ENCODE data around the gene ECE2.
A peak's percentile ranks its signal among the peaks of the same experiment; 100 is the strongest.

The ECE2 gene

DNA sequence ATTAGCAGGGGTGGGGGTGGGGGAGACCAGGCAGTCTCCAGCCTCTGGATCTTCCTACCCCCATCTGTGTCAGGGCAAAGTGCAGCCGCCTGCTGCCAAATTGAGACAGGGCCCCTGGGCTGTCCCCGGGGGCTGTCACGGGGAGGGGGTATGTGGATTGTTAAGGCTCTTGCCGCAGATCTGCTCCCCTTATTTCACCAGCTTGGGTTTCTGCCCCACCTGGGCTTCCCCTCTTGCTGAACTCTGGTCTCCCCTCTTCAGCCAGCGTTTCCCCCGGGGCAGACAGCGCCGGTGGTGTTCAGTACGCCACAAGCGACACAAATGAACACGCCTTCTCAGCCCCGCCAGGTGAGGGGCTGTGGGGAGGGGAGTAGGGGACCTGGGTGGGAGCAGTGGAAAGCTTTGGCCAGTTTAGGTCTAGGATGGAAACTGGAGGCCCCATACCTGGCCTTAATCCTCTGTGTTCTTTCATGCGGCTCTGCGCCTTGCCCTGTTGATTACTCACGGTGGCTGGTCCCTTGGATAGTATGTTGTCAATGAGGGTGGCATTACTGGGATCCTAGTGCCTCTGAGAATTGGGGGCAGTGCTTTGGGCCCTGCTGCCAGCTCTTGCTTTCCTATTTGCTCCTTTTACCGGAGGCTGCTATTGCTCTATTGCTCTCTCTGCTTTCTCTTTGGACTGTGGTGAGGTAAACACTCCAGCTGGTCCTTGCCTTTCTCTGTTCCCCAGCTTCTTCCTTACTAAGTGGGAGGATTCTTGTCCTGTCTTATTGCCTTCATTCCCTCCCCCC lies 40.2 kb downstream of the ECE2 start:
- no peak for DNase-seq

GRCh38 chr3:184316792-184317191 lies 41.0 kb downstream of the ECE2 start:
- DNase-seq = no peak

DNA sequence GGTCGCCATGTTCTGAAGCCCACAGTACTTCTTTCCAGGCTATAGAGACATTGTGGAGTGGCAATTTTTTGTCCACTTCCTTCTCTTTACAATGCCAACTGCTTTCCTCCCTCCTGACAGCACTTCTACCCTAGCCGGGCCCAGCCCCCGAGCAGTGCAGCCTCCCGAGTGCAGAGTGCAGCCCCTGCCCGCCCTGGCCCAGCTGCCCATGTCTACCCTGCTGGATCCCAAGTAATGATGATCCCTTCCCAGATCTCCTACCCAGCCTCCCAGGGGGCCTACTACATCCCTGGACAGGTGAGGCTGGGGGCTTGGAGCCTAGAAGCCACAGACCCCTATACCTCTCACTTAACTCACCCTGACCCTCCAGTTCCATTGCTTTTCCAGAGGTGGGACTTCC lies 41.4 kb downstream of the ECE2 start:
- no peak for DNase-seq

- DNase-seq = peak; percentile 47
These were observed 44.3 kb downstream of the ECE2 start for GRCh38 chr3:184320104-184320445.

GRCh38 chr3:184321666-184322065 lies 45.8 kb downstream of the ECE2 start:
- DNase-seq = no peak

DNA sequence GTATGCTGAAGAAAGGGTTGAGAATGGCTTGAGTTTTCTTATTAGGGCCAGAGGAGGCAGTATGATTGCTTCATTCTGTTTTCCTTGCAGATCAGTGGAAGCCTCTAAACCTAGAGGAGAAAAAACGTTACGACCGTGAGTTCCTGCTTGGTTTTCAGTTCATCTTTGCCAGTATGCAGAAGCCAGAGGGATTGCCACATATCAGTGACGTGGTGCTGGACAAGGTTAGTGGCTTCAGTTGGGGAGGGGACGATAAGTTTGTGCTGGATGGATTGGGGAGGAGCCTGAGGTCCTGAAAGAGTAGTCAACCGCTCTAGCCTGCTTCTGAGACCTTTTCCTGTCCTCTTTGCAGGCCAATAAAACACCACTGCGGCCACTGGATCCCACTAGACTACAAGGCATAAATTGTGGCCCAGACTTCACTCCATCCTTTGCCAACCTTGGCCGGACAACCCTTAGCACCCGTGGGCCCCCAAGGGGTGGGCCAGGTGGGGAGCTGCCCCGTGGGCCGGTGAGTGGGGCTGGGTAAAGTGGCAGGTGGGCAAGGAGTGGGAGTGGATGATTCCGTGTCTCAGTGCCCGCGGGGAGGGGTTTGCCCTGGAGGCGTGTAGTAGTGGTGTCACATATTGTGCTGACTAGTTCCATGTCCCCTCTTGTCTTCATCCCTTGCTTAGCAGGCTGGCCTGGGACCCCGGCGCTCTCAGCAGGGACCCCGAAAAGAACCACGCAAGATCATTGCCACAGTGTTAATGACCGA lies 47.1 kb downstream of the ECE2 start:
- DNase-seq = no peak

DNA sequence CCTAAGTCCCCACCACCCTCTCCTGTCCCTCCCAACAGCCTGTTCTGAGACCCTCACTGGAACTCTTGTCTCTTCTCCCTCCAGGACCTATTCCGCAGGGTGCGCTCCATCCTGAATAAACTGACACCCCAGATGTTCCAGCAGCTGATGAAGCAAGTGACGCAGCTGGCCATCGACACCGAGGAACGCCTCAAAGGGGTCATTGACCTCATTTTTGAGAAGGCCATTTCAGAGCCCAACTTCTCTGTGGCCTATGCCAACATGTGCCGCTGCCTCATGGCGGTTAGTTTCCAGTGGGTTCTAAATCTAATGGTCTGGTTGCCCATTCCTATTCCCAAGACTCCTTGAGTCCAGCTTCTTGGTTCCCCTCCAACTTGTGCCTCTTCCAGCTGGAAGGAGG lies 47.9 kb downstream of the ECE2 start:
- DNase-seq = no peak

GRCh38 chr3:184325269-184325668 lies 49.4 kb downstream of the ECE2 start:
- DNase-seq = no peak

GRCh38 chr3:184325715-184326369 lies 50.0 kb downstream of the ECE2 start:
- DNase-seq = no peak

DNA sequence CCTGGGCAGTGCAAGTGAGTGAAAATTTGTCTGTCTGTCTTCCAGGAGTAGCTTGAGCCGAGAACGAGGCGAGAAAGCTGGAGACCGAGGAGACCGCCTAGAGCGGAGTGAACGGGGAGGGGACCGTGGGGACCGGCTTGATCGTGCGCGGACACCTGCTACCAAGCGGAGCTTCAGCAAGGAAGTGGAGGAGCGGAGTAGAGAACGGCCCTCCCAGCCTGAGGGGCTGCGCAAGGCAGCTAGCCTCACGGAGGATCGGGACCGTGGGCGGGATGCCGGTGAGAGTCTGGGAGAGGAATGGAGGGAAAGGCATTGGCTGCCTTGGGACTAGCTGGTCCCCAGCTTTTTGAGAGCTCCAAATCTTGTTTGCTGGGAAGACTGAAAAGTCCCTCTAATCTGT lies 51.3 kb downstream of the ECE2 start:
- DNase-seq = no peak

DNA sequence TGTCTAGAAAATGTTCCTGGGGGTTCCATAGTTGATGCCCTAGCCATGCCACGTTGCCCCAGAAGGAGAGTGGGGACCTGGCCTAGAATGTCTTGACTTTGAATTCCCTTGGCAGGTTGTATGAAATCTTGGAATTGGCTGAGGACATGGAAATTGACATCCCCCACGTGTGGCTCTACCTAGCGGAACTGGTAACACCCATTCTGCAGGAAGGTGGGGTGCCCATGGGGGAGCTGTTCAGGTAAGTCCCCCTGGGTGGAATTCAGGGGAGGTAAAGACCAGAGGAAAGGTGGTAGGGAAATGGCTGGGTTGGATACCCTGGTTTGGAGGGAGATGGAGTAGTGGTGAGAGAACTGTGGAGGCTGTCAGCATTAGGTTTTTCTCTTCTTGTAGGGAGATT lies 52.7 kb downstream of the ECE2 start:
- no peak for DNase-seq

GRCh38 chr3:184332370-184333090 lies 56.7 kb downstream of the ECE2 start:
- no peak for DNase-seq

DNA sequence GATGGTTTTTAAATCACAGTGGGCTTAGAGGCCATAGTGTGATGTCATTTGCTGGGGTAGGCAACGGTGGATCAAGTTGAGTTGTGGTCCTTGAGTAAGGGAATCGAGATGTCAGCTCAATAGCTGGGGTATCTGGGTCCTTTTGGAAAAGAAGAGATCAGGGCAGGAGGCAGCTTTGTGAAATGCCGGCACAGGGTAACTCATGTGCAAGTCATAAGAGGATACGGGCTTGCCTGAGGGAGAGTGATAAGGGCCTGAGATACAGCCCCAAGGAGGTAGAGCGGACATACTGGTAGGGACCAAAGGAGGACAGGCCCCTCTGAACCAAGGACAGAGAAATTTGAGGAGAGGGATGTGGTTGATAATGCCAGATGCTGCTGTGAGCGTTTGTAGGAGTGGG lies 57.4 kb downstream of the ECE2 start:
- no peak for DNase-seq

DNA sequence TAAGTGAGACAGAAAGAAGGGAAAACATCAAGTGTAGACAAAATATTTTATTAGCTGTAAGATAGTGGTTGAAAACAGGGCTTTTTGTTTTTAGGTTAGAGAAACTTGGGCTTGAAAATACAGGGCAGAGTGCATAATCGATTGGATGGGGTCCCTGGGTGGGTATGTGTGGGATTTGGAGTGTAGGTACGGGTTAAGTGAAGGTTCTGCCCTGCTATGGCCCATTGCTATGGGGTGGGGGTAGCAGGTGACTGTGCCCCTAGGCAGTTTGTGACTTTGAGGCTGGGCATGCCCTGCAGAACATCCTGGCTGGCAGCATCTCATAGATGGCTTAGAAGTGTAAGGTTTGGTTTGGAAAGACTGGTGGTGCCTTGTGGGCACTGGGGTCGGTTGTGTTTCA lies 57.9 kb downstream of the ECE2 start:
- no peak for DNase-seq

- no peak for DNase-seq
These were observed 58.8 kb downstream of the ECE2 start for GRCh38 chr3:184334470-184335158.

- no peak for DNase-seq
These were observed 59.5 kb downstream of the ECE2 start for GRCh38 chr3:184335291-184335660.

DNA sequence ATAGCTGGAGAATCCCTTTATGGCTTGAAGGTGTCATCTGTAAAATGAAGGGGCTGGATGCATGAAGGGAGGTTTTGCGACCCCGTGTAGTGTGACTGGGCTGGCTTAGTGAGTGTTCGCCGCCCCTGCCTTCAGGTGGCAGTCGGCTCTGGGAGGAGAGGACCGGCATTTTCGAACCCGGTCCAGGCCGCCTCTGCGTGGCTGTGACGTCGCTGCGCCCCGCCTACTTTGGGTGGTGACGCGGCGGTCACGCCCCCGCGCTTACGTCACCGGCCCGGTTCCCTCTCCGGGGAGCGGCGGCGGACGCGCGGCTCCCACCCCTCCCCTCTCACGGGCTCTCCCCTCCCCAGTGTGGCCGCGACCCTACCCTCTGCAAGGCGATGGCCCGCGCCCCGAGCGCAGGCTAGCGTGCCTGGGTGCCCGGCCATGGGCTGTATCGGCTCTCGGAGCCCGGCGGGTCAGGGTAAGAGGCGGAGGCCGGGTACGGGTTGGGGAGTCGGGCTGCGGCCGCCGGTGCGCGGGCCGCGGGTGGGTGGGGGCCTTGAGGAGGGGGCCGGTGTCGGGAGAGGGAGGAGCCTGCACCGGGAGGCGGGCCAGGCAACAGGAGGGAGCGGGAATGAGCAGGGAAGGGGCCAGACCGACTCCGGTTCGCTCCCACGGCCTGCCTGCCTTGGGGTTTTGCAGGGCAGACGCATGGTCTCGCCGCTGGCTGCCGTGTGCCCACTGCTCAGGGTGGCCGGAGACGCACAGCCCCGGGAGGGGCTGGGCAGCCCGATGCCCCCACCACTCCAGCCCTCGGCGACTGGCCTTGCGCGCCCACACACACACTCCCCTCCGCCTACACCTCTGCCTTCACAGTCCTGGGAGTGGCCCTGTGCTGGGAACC lies 60.1 kb downstream of the ECE2 start:
- peak; percentile 38 for DNase-seq

- peak; percentile 48 for DNase-seq
These were observed 61.0 kb downstream of the ECE2 start for GRCh38 chr3:184336547-184337398.

- no peak for DNase-seq
These were observed 61.5 kb downstream of the ECE2 start, which contains the start of gene FAM131A for GRCh38 chr3:184337399-184337714. FAM131A (plus strand) TSS chr3:184337600; CDS start chr3:184337631, 31 bp downstream.

GRCh38 chr3:184337981-184338380 lies 62.2 kb downstream of the ECE2 start:
- DNase-seq = no peak

DNA sequence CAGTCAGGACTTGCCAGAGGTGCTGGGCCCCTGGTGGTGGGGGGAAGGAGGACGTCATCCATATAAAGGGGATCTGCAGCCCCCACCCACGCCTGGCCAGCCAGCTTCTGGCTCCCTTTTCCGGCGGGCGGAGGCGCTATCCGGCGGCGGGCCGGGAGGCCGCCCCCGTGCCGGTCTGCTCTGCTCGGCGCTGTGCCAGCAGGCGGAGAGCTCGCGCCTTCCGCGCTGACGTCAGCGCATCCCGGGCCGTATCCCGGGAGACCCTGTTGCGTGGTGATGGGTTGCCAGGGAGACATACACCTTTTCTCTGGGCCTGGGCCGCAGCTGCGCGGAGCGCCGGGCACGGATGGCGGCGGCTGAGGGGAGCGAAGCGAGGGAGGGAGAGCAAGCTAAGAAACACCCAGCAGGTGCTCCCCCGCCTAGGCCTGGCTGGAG lies 62.7 kb downstream of the ECE2 start:
- peak; percentile 91 for DNase-seq

Data from DMS153 (cell line).